NCI-H1105 treated with DMSO at 0.1 percent for 48 hours (cell line): ENCODE measurements around the gene ZC3H14.

Source experiments
- DNase-seq: peaks from one replicate; lab custom pipeline; 2025; lab: John Stamatoyannopoulos, UW

The ZC3H14 gene

GRCh38 chr14:88552876-88553275 lies 10.0 kb upstream of the ZC3H14 start:
- no peak for DNase-seq

GRCh38 chr14:88553886-88554456 lies 8.9 kb upstream of the ZC3H14 start:
- peak; percentile 9 for DNase-seq

- DNase-seq: peak; percentile 18
These were observed 8.2 kb upstream of the ZC3H14 start, which contains the start of gene PTPN21 for GRCh38 chr14:88554457-88555286. Gene PTPN21, minus strand, starts transcription at chr14:88555007. Its CDS starts 4,590 bp downstream, at chr14:88550417.

- DNase-seq: no peak
These were observed 6.3 kb upstream of the ZC3H14 start for GRCh38 chr14:88556581-88556980.

GRCh38 chr14:88559852-88560251 lies 3.0 kb upstream of the ZC3H14 start:
- peak; percentile 38 for DNase-seq

- DNase-seq: no peak
These were observed 356 bp upstream of the ZC3H14 start for GRCh38 chr14:88562532-88562830.

GRCh38 chr14:88563845-88564244 lies 1.0 kb downstream of the ZC3H14 start:
- no peak for DNase-seq

GRCh38 chr14:88565427-88565826 lies 2.6 kb downstream of the ZC3H14 start:
- DNase-seq: no peak

- no peak for DNase-seq
These were observed 5.4 kb downstream of the ZC3H14 start for GRCh38 chr14:88568196-88568595.

GRCh38 chr14:88572117-88572516 lies 9.3 kb downstream of the ZC3H14 start:
- DNase-seq: no peak

- DNase-seq: no peak
These were observed 13.4 kb downstream of the ZC3H14 start for GRCh38 chr14:88576222-88576621.

GRCh38 chr14:88584451-88584850 lies 21.6 kb downstream of the ZC3H14 start:
- DNase-seq: no peak

- DNase-seq: no peak
These were observed 25.2 kb downstream of the ZC3H14 start for GRCh38 chr14:88588081-88588480.

- DNase-seq: no peak
These were observed 27.3 kb downstream of the ZC3H14 start for GRCh38 chr14:88590173-88590572.

GRCh38 chr14:88592031-88592430 lies 29.2 kb downstream of the ZC3H14 start:
- DNase-seq: no peak

GRCh38 chr14:88597038-88597437 lies 34.2 kb downstream of the ZC3H14 start:
- no peak for DNase-seq

- DNase-seq: no peak
These were observed 34.8 kb downstream of the ZC3H14 start for GRCh38 chr14:88597601-88598000.

GRCh38 chr14:88598097-88598675 lies 35.3 kb downstream of the ZC3H14 start:
- DNase-seq: no peak

- DNase-seq: no peak
These were observed 36.5 kb downstream of the ZC3H14 start for GRCh38 chr14:88599326-88599725.

GRCh38 chr14:88599761-88600439 lies 37.1 kb downstream of the ZC3H14 start:
- DNase-seq: no peak

- no peak for DNase-seq
These were observed 41.4 kb downstream of the ZC3H14 start for GRCh38 chr14:88604212-88604611.

GRCh38 chr14:88605594-88605993 lies 42.8 kb downstream of the ZC3H14 start:
- no peak for DNase-seq

- no peak for DNase-seq
These were observed 45.0 kb downstream of the ZC3H14 start for GRCh38 chr14:88607829-88608228.
